Measurements from ENCODE around the gene PICALM.

DNA sequence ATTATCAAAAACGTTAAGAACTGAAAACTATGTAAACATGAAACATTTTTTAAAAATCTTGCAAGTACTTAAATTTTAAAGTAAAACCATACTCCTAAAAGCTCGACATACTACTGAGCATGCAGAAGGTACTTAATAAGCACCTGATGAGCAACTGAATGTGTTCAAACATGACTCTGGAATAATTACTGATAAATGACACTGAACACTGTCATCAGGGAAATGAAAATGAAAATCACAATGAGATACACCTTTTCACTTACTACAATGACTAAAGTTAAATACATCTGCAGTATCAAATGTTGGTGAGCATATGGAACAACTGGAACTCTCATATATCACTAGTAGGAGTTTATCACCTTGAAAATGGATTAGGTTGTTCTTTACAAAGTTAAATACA is 65.2 kb downstream of the PICALM start:
- TF ChIP-seq, protein P1, sequence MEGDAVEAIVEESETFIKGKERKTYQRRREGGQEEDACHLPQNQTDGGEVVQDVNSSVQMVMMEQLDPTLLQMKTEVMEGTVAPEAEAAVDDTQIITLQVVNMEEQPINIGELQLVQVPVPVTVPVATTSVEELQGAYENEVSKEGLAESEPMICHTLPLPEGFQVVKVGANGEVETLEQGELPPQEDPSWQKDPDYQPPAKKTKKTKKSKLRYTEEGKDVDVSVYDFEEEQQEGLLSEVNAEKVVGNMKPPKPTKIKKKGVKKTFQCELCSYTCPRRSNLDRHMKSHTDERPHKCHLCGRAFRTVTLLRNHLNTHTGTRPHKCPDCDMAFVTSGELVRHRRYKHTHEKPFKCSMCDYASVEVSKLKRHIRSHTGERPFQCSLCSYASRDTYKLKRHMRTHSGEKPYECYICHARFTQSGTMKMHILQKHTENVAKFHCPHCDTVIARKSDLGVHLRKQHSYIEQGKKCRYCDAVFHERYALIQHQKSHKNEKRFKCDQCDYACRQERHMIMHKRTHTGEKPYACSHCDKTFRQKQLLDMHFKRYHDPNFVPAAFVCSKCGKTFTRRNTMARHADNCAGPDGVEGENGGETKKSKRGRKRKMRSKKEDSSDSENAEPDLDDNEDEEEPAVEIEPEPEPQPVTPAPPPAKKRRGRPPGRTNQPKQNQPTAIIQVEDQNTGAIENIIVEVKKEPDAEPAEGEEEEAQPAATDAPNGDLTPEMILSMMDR (IDR thresholded peaks at IDR 0.05) = no peak
- TF ChIP-seq POLR2A (IDR thresholded peaks at IDR 0.05) (no peak), POLR2AphosphoS5 (IDR thresholded peaks at IDR 0.05) (no peak), EP300 (IDR thresholded peaks at IDR 0.05) (no peak)
